HEK293 (cell line): ENCODE measurements around the gene TMEM272.

Experiments used
- ATF2 ChIP-seq: fragments of 450-650 bp; formaldehyde crosslinking; IDR thresholded peaks from 2 replicates; pipeline ENCODE4 v1.5.1; 2016; ENCODE audit warnings: missing biosample characterization, missing genetic modification characterization, low read depth
- BCL11A ChIP-seq: fragments of 450-650 bp; formaldehyde crosslinking; IDR thresholded peaks from 2 replicates; pipeline ENCODE4 v1.5.1; 2016; ENCODE audit warnings: low read depth, missing biosample characterization, missing genetic modification characterization
- CTCF ChIP-seq: fragments of 450-650 bp; formaldehyde crosslinking; IDR thresholded peaks from 2 replicates; pipeline ENCODE4 v1.5.1; 2016; ENCODE audit warnings: missing biosample characterization, missing genetic modification characterization
- MYNN ChIP-seq: fragments of 450-650 bp; formaldehyde crosslinking; IDR thresholded peaks from 2 replicates; pipeline ENCODE4 v1.5.1; 2016; ENCODE audit warnings: missing biosample characterization, missing genetic modification characterization, borderline replicate concordance
- PBX3 ChIP-seq: sonication (generic); formaldehyde crosslinking; IDR thresholded peaks from 2 replicates; pipeline ENCODE4 v1.8.1; 2022; ENCODE audit warnings: mild to moderate bottlenecking, moderate library complexity, missing genetic modification reagents
- REST ChIP-seq: fragments of 450-650 bp; formaldehyde crosslinking; IDR thresholded peaks from 2 replicates; pipeline ENCODE4 v1.5.1; 2016; ENCODE audit warnings: missing biosample characterization, missing genetic modification characterization
- TCF7L2 ChIP-seq: IDR thresholded peaks from 2 replicates; pipeline ENCODE4 v1.6.1; 2011; ENCODE audit warnings: low read depth, mild to moderate bottlenecking, inconsistent platforms, low read length, moderate library complexity, borderline replicate concordance
- ZFP3 ChIP-seq: fragments of 450-650 bp; formaldehyde crosslinking; IDR thresholded peaks from 2 replicates; pipeline ENCODE4 v1.5.1; 2016; ENCODE audit warnings: low read depth, missing biosample characterization, missing genetic modification characterization
- ZNF112 ChIP-seq: fragments of 450-650 bp; formaldehyde crosslinking; IDR thresholded peaks from 2 replicates; pipeline ENCODE4 v1.5.0; 2017; ENCODE audit warnings: missing biosample characterization, missing genetic modification characterization
- ZNF341 ChIP-seq: fragments of 450-650 bp; formaldehyde crosslinking; IDR thresholded peaks from 2 replicates; pipeline ENCODE4; 2016; ENCODE audit warnings: low read depth, missing biosample characterization, missing genetic modification characterization
- ZNF549 ChIP-seq: fragments of 450-650 bp; IDR thresholded peaks from 2 replicates; pipeline ENCODE4 v1.5.1; 2018; ENCODE audit warnings: missing biosample characterization, missing genetic modification characterization, mild to moderate bottlenecking, inconsistent platforms, moderate library complexity
- ZNF610 ChIP-seq: fragments of 450-650 bp; formaldehyde crosslinking; IDR thresholded peaks from 2 replicates; pipeline ENCODE4 v1.5.1; 2016; ENCODE audit warnings: missing biosample characterization, missing genetic modification characterization, borderline replicate concordance
- ZNF76 ChIP-seq: fragments of 450-650 bp; formaldehyde crosslinking; IDR thresholded peaks from 2 replicates; pipeline ENCODE4; 2016; ENCODE audit warnings: low read depth, missing biosample characterization, missing genetic modification characterization, borderline replicate concordance

- TF ChIP-seq CTCF (tag by site-specific recombination) (no peak), REST (no peak), ATF2 (tag by site-specific recombination) (no peak), ZNF76 (tag by site-specific recombination) (no peak), ZNF112 (tag by site-specific recombination) (no peak), BCL11A (tag by site-specific recombination) (no peak), ZNF549 (no peak), MYNN (tag by site-specific recombination) (no peak), ZFP3 (tag by site-specific recombination) (no peak), PBX3 (no peak), ZNF610 (no peak), ZNF341 (tag by site-specific recombination) (no peak), TCF7L2 (no peak)
These were observed 48.4 kb downstream of the TMEM272 start for GRCh38 chr13:51796546-51796945.
